Neural cell (in vitro differentiated cells): ENCODE measurements around the gene CTBP2. TPM values are rescaled to one million over a fixed set of nuclear protein-coding genes. Genes with fewer than 3 reads are reported as not detected.

Source experiments
- H2AFZ ChIP-seq: fragments of 200-600, 300-800 bp; sonication (generic), shearing (Covaris generic); 2 replicates; pipeline ENCODE4 v1.6.0; 2014; ENCODE audit warnings: low read depth, mild to moderate bottlenecking, antibody characterized with exemption, low read length, moderate library complexity
- H3F3A ChIP-seq: fragments of 200-600 bp; shearing (Covaris generic); 2 replicates; pipeline ENCODE4 v1.6.1; 2016; ENCODE audit warnings: mild to moderate bottlenecking, moderate library complexity, mixed read lengths, antibody characterized with exemption, low read length; ENCODE audit not compliant: insufficient read depth, poor library complexity, severe bottlenecking
- H3K27ac ChIP-seq: fragments of 200-600, 300-800 bp; sonication (generic), shearing (Covaris generic); 2 replicates; pipeline ENCODE4 v1.5.1; 2014; ENCODE audit warnings: mild to moderate bottlenecking, low read length, moderate library complexity
- H3K27me3 ChIP-seq: fragments of 300-800, 200-600 bp; sonication (generic), shearing (Covaris generic); 2 replicates; pipeline ENCODE4 v1.6.0; 2014; ENCODE audit warnings: mild to moderate bottlenecking, low read depth, low read length, moderate library complexity; ENCODE audit not compliant: insufficient read depth
- H3K36me3 ChIP-seq: fragments of 300-800, 200-600 bp; sonication (generic), shearing (Covaris generic); 2 replicates; pipeline ENCODE4 v1.5.1; 2014; ENCODE audit warnings: mild to moderate bottlenecking, antibody characterized with exemption, low read length, moderate library complexity; ENCODE audit not compliant: insufficient read depth
- H3K4me2 ChIP-seq: fragments of 300-800, 200-600 bp; sonication (generic), shearing (Covaris generic); 2 replicates; pipeline ENCODE4 v1.6.0; 2014; ENCODE audit warnings: mild to moderate bottlenecking, low read length
- H3K4me3 ChIP-seq: fragments of 300-800, 200-600 bp; sonication (generic), shearing (Covaris generic); 2 replicates; pipeline ENCODE4 v1.5.1; 2014; ENCODE audit warnings: mild to moderate bottlenecking, low read length, moderate library complexity
- H3K79me2 ChIP-seq: fragments of 200-600 bp; shearing (Covaris generic); replicated peaks from 2 replicates; pipeline ENCODE4 v1.6.0; 2014; ENCODE audit warnings: mild to moderate bottlenecking, low read length, moderate library complexity; ENCODE audit not compliant: insufficient read depth
- H3K9ac ChIP-seq: fragments of 300-800, 200-600 bp; sonication (generic), shearing (Covaris generic); 2 replicates; pipeline ENCODE4 v1.6.1; 2016; ENCODE audit warnings: mild to moderate bottlenecking, low read length, mixed read lengths
- H3K9me2 ChIP-seq: fragments of 200-600 bp; shearing (Covaris generic); 2 replicates; pipeline ENCODE4 v1.6.1; 2016; ENCODE audit warnings: mild to moderate bottlenecking, low read length, mixed read lengths; ENCODE audit not compliant: insufficient read depth
- H3K9me3 ChIP-seq: fragments of 200-600, 300-800 bp; sonication (generic), shearing (Covaris generic); 2 replicates; pipeline ENCODE4 v1.6.1; 2016; ENCODE audit warnings: mild to moderate bottlenecking, mixed run types, low read length, moderate library complexity, mixed read lengths
- H4K20me1 ChIP-seq: fragments of 200-600 bp; shearing (Covaris generic); 2 replicates; pipeline ENCODE4 v1.6.1; 2016; ENCODE audit warnings: mild to moderate bottlenecking, mixed run types; ENCODE audit not compliant: insufficient read depth
- CTCF ChIP-seq: fragments of 450-650 bp; IDR thresholded peaks from 2 replicates; pipeline ENCODE4 v1.5.1; 2014; ENCODE audit warnings: antibody characterized with exemption, mild to moderate bottlenecking, moderate library complexity; ENCODE audit not compliant: poor library complexity, severe bottlenecking
- EP300 ChIP-seq: fragments of 450-650 bp; conservative IDR thresholded peaks from 2 replicates; pipeline ENCODE4 v1.6.1; 2014; ENCODE audit warnings: antibody characterized with exemption, mild to moderate bottlenecking, moderate library complexity; ENCODE audit not compliant: poor library complexity, severe bottlenecking
- EZH2 ChIP-seq: fragments of 200-600, 300-800 bp; shearing (Covaris generic), sonication (generic); IDR thresholded peaks from 2 replicates; pipeline ENCODE4 v1.6.1; 2014; ENCODE audit warnings: antibody characterized with exemption, low read length, borderline replicate concordance, mild to moderate bottlenecking; ENCODE audit not compliant: insufficient read depth, poor library complexity, severe bottlenecking
- MXI1 ChIP-seq: fragments of 450-650 bp; conservative IDR thresholded peaks from 2 replicates; pipeline ENCODE4 v1.6.1; 2014; ENCODE audit warnings: antibody characterized with exemption, mild to moderate bottlenecking; ENCODE audit not compliant: poor library complexity, severe bottlenecking
- RAD21 ChIP-seq: fragments of 450-650 bp; conservative IDR thresholded peaks from 2 replicates; pipeline ENCODE4 v1.6.1; 2014; ENCODE audit warnings: antibody characterized with exemption, mild to moderate bottlenecking, moderate library complexity
- REST ChIP-seq: IDR thresholded peaks from 2 replicates; pipeline ENCODE4 v1.6.1; 2012; ENCODE audit warnings: borderline replicate concordance
- SMC3 ChIP-seq: fragments of 450-650 bp; conservative IDR thresholded peaks from 2 replicates; pipeline ENCODE4 v1.6.1; 2014; ENCODE audit warnings: antibody characterized with exemption, mild to moderate bottlenecking, moderate library complexity; ENCODE audit not compliant: poor library complexity
- TAF1 ChIP-seq: IDR thresholded peaks from 2 replicates; pipeline ENCODE4 v1.6.1; 2012; ENCODE audit warnings: low read depth
- polyA plus RNA-seq: library from polyadenylated mRNA; depleted of rRNA; stranded (reverse); fragments of >200 nt; gene quantifications from 2 replicates; pipeline ENCODE4 v1.2.3, GENCODE V29; 2014

CTBP2 gene
- polyA plus RNA-seq, 1 donor from 2014 or later = 59.5 TPM

GRCh38 chr10:124977648-124978375, 182.6 kb downstream of the CTBP2 start:
- no peak overlapping the region for H3K9ac ChIP-seq
- TF ChIP-seq TAF1 (no peak), CTCF (no peak), EP300 (no peak), MXI1 (no peak), SMC3 (no peak), EZH2 (no peak)
- peaks cover 25% of the 10 kb centered on the region for H3K79me2 ChIP-seq
- no peaks in the 10 kb centered on the region for H3K9me2 ChIP-seq
- H3K27ac ChIP-seq = no peak overlapping the region
- no peaks in the 10 kb centered on the region for H3K27me3 ChIP-seq
- H4K20me1 ChIP-seq = no peaks in the 10 kb centered on the region
- H2AFZ ChIP-seq = no peak overlapping the region
- no peak overlapping the region for H3K4me2 ChIP-seq
- H3K4me3 ChIP-seq = no peak overlapping the region
- H3F3A ChIP-seq = no peaks in the 10 kb centered on the region
- H3K36me3 ChIP-seq = peaks cover 10% of the 10 kb centered on the region
- H3K9me3 ChIP-seq = no peaks in the 10 kb centered on the region

GRCh38 chr10:124977161-124977560, 183.2 kb downstream of the CTBP2 start:
- Histone ChIP-seq H3K9ac (no peak overlapping the region), H3K36me3 (peaks cover 10% of the 10 kb centered on the region), H3K9me2 (no peaks in the 10 kb centered on the region), H2AFZ (no peak overlapping the region), H3F3A (no peaks in the 10 kb centered on the region), H4K20me1 (no peaks in the 10 kb centered on the region), H3K27ac (no peak overlapping the region), H3K27me3 (no peaks in the 10 kb centered on the region), H3K4me2 (no peak overlapping the region), H3K79me2 (peaks cover 25% of the 10 kb centered on the region), H3K4me3 (no peak overlapping the region), H3K9me3 (no peaks in the 10 kb centered on the region)
- TF ChIP-seq REST (no peak), SMC3 (no peak), MXI1 (no peak), RAD21 (no peak), EZH2 (no peak), EP300 (no peak), CTCF (no peak)
